NAMALWA (cell line): ENCODE measurements around the gene USP7.
"Not testable (repeated sequence)": the region's sequence is repeated elsewhere in the genome, so short reads cannot be mapped to it uniquely, and the experiment has no call there.

Experiments used
- DNase-seq: peaks from one replicate; pipeline ENCODE4 v3.0.0-alpha.2; 2015; ENCODE audit warnings: low spot score

The USP7 gene

DNA sequence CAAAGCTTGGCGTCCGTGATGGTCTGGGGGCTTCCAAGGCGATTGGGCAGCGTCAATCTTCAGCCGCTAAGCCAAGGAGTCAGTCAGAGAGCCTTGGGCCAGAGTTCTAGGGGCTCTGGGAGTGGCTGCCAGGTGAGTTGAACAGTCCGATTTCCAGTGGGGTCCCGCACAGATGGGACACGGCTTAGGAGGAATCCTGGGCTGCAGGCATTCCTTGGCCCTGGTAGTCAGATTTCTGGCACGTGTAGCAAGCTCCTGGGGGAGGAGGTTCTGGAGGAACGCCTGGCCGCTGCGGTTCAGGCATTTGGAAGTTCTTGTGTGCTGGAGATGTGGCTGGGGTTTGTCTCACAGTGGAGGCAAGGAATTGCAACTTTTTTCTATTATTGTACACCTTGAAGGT, 120.4 kb downstream of the USP7 start:
- not testable (repeated sequence) for DNase-seq
